ENCODE results near the gene ATPAF2.

DNA sequence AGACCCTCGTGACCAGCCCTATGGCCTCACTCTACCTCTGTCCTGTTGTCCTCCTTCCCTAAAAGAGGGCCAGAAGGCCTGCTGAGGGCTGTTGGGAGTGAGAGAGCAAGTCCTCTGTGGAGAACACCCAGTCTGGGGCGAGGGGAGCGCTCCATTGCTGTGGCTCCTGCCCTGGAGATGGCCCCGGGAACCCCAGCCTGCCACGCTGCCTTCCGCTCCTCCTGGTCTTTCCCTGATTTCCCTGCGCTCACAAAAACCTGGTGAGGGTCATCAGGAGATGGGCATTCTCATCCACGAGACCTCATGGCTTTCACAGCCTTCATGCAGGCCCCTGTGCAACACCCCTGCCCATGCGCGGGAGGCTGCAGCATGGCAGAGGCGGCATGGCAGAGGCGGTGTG lies 45.1 kb downstream of the ATPAF2 start:
- no peak for TF ChIP-seq POLR2A (IDR thresholded peaks at IDR 0.05; ENCODE audit: low read depth, low read length)
- no peak for TF ChIP-seq GATA2 (IDR thresholded peaks at IDR 0.05; ENCODE audit: insufficient read depth, insufficient read length, low read depth, low read length)
- no peak for TF ChIP-seq POLR2AphosphoS5 (IDR thresholded peaks at IDR 0.05; ENCODE audit: insufficient read depth, low read depth, low read length)

All from endothelial cell of umbilical vein (primary cell).